Keratinocyte (primary cell): Measurements from ENCODE around the gene REXO2. TPM values are rescaled to one million over a fixed set of nuclear protein-coding genes. Genes with fewer than 3 reads are reported as not detected.

Experiments
- DNase-seq: peaks from one replicate; pipeline ENCODE4 v3.0.0-alpha.2; 2011; ENCODE audit warnings: low read depth, missing footprints, low spot score
- FAIRE-seq: peaks from 2 replicates; lab custom pipeline; 2011; peaks lifted over from hg19 to GRCh38; lab: Jason Lieb, UNC
- H2AFZ ChIP-seq: 2 replicates; pipeline ENCODE4 v1.6.0; 2012; ENCODE audit warnings: low read length, control low read depth, inconsistent platforms; ENCODE audit not compliant: control insufficient read depth
- H3K27ac ChIP-seq: 2 replicates; pipeline ENCODE4 v1.5.1; 2011; ENCODE audit warnings: low read length; ENCODE audit not compliant: control insufficient read depth, insufficient read depth
- H3K27me3 ChIP-seq: 3 replicates; pipeline ENCODE4 v1.6.0; 2011; ENCODE audit warnings: low read length; ENCODE audit not compliant: control insufficient read depth, insufficient read depth; ENCODE audit errors: extremely low read depth
- H3K36me3 ChIP-seq, 2 experiments: 2 replicates in 1 of 2; 3 replicates in 1 of 2; pipeline ENCODE4 v1.5.1; 2011; ENCODE audit warnings: low read length in 2 of 2, mild to moderate bottlenecking in 1 of 2; ENCODE audit not compliant: control insufficient read depth in 2 of 2, insufficient read depth in 2 of 2; ENCODE audit errors: extremely low read depth in 1 of 2
- H3K4me1 ChIP-seq: 3 replicates; pipeline ENCODE4 v1.5.1; 2011; ENCODE audit warnings: low read length; ENCODE audit not compliant: control insufficient read depth, insufficient read depth; ENCODE audit errors: extremely low read depth
- H3K4me2 ChIP-seq: 3 replicates; pipeline ENCODE4 v1.6.0; 2011; ENCODE audit warnings: low read depth, low read length; ENCODE audit not compliant: control insufficient read depth, insufficient read depth; ENCODE audit errors: extremely low read depth
- H3K4me3 ChIP-seq, 3 experiments: fragments of 200-600 bp in 1 of 3; sonication (generic) in 1 of 3; 2 replicates in 2 of 3; 3 replicates in 1 of 3; pipeline ENCODE4 v1.5.1; 2011 to 2016; ENCODE audit warnings: low read length in 3 of 3, mild to moderate bottlenecking in 3 of 3, control low read depth in 2 of 3, inconsistent platforms in 1 of 3, low read depth in 1 of 3, mixed read lengths in 1 of 3, mixed run types in 1 of 3, moderate library complexity in 1 of 3; ENCODE audit not compliant: control insufficient read depth in 2 of 3, insufficient read depth in 2 of 3; ENCODE audit errors: extremely low read depth in 1 of 3
- H3K79me2 ChIP-seq: 2 replicates; pipeline ENCODE4 v1.6.0; 2012; ENCODE audit warnings: low read length; ENCODE audit not compliant: control insufficient read depth, insufficient read depth
- H3K9ac ChIP-seq: 3 replicates; pipeline ENCODE4 v1.6.0; 2011; ENCODE audit warnings: low read length; ENCODE audit not compliant: control insufficient read depth, insufficient read depth; ENCODE audit errors: extremely low read depth
- H3K9me1 ChIP-seq: 3 replicates; pipeline ENCODE4 v1.6.0; 2011; ENCODE audit warnings: low read length; ENCODE audit not compliant: control insufficient read depth, insufficient read depth; ENCODE audit errors: extremely low read depth
- H3K9me3 ChIP-seq: 2 replicates; pipeline ENCODE4 v1.5.1; 2012; ENCODE audit warnings: low read depth, low read length; ENCODE audit not compliant: control insufficient read depth
- H4K20me1 ChIP-seq: 3 replicates; pipeline ENCODE4 v1.6.0; 2011; ENCODE audit warnings: low read length; ENCODE audit not compliant: control insufficient read depth, insufficient read depth; ENCODE audit errors: extremely low read depth
- EZH2 ChIP-seq: IDR thresholded peaks from one replicate; pipeline ENCODE4 v1.6.1; 2012; ENCODE audit warnings: inconsistent platforms, mild to moderate bottlenecking, low read length, moderate library complexity
- dilution Hi-C: fragments of 300-500 bp; cut with MboI; formaldehyde crosslinking; loops from one replicate; pipeline ENCODE4 v1.7.0; 2020; ENCODE audit warnings: low sequenced_read_pairs; ENCODE audit not compliant: extremely low pct_ligation_motif_present
- polyA plus RNA-seq, 5 experiments: library from polyadenylated mRNA; depleted of rRNA in 3 of 5; stranded (reverse) in 3 of 5; stranded (forward) in 1 of 5; unstranded in 1 of 5; fragments of >200 nt; gene quantifications; 1 replicate in 1 of 5; 2 replicates in 3 of 5; 3 replicates in 1 of 5; pipeline versions ENCODE4 v1.2.1 to v1.2.3, GENCODE V29; 2011 to 2012; ENCODE audit warnings: missing spikeins in 2 of 5, low read depth in 1 of 5, low replicate concordance in 1 of 5
- TF ChIP-seq, protein P1 (sequence below), 3 experiments: IDR thresholded peaks in 1 of 3; conservative IDR thresholded peaks in 1 of 3; optimal IDR thresholded peaks in 1 of 3; 2 replicates in 2 of 3; 3 replicates in 1 of 3; pipeline versions ENCODE3 to v1.5.1; 2011; ENCODE audit warnings: low read length in 3 of 3, mild to moderate bottlenecking in 3 of 3, moderate library complexity in 2 of 3, control low read depth in 1 of 3, inconsistent platforms in 1 of 3; ENCODE audit not compliant: insufficient read depth in 2 of 3; ENCODE audit errors: extremely low read depth in 1 of 3

Gene REXO2
- polyA plus RNA-seq, 1 donor (not counting 4 experiments of a cell fraction or from before 2014, with no cell fraction given), result 381 TPM

DNA sequence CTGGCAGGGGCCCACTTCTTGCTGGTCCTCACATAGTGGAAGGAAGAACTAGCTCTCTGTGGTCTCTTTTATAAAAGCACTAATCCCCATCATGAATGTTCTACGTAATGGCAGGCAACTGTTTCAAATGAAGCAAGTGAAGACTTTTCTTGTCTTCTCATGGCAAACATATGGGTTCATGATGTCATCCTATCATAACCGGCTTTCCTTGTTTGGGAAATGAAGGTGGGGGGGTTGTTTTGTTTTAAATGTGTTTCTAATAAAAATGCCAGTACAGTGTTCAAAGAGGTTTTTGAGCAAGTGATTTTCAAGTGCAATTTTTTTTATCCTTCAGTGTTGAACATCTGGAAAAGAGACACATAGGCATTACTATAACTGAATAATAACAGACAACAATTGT is 33.4 kb downstream of the REXO2 start:
- no peaks in the 10 kb centered on the region for H3K36me3 ChIP-seq
- no peaks in the 10 kb centered on the region for H3K4me1 ChIP-seq
- dilution Hi-C loops, result no loop called here
- no peak overlapping the region for H2AFZ ChIP-seq
- no peak overlapping the region for H3K27ac ChIP-seq
- no peak overlapping the region for H3K9ac ChIP-seq
- no peak for DNase-seq
- no peaks in the 10 kb centered on the region for H3K27me3 ChIP-seq
- no peaks in the 10 kb centered on the region for H3K9me3 ChIP-seq
- H3K79me2 ChIP-seq, result no peaks in the 10 kb centered on the region
- no peak overlapping the region for H3K4me2 ChIP-seq
- H4K20me1 ChIP-seq, result no peaks in the 10 kb centered on the region
- TF ChIP-seq, protein P1, sequence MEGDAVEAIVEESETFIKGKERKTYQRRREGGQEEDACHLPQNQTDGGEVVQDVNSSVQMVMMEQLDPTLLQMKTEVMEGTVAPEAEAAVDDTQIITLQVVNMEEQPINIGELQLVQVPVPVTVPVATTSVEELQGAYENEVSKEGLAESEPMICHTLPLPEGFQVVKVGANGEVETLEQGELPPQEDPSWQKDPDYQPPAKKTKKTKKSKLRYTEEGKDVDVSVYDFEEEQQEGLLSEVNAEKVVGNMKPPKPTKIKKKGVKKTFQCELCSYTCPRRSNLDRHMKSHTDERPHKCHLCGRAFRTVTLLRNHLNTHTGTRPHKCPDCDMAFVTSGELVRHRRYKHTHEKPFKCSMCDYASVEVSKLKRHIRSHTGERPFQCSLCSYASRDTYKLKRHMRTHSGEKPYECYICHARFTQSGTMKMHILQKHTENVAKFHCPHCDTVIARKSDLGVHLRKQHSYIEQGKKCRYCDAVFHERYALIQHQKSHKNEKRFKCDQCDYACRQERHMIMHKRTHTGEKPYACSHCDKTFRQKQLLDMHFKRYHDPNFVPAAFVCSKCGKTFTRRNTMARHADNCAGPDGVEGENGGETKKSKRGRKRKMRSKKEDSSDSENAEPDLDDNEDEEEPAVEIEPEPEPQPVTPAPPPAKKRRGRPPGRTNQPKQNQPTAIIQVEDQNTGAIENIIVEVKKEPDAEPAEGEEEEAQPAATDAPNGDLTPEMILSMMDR (optimal IDR thresholded peaks at IDR 0.05 in 1 of 3, IDR thresholded peaks at IDR 0.05 in 1 of 3, conservative IDR thresholded peaks at IDR 0.05 in 1 of 3; ENCODE audit: extremely low read depth in 1 of 3, insufficient read depth in 2 of 3, low read length in 3 of 3), result no peak
- TF ChIP-seq EZH2, result no peak
- no peak for FAIRE-seq
- no peak overlapping the region for H3K4me3 ChIP-seq
- H3K9me1 ChIP-seq, result no peaks in the 10 kb centered on the region

DNA sequence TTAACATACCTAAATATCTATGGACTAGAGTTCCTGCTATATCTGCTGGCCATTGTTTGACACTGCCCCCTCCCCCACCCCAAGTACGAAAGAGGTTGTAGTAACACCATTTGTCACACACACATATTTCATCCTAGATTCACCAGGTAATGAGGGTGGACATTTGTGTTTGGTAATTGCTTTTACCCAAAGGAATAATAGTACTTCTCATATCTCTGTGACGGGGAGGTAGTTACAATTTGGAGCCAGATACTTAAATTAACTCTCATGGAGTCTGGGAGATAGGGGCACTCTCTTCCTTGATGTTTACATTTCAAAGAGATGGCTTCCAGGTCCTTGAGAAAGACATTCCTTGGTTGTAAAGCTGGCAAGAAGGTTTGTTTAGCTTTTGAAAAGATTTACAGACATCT is 38.7 kb downstream of the REXO2 start:
- no peaks in the 10 kb centered on the region for H4K20me1 ChIP-seq
- H2AFZ ChIP-seq, result no peak overlapping the region
- H3K27me3 ChIP-seq, result no peaks in the 10 kb centered on the region
- H3K9me1 ChIP-seq, result no peaks in the 10 kb centered on the region
- dilution Hi-C loops, result no loop called here
- TF ChIP-seq EZH2, result no peak
- TF ChIP-seq, protein P1 (optimal IDR thresholded peaks at IDR 0.05 in 1 of 3, IDR thresholded peaks at IDR 0.05 in 1 of 3, conservative IDR thresholded peaks at IDR 0.05 in 1 of 3; ENCODE audit: extremely low read depth in 1 of 3, insufficient read depth in 2 of 3, low read length in 3 of 3), result no peak
- FAIRE-seq (no peak), DNase-seq (no peak)
- no peak overlapping the region for H3K4me3 ChIP-seq
- H3K9me3 ChIP-seq, result no peaks in the 10 kb centered on the region
- no peaks in the 10 kb centered on the region for H3K4me1 ChIP-seq
- H3K9ac ChIP-seq, result no peak overlapping the region
- no peak overlapping the region for H3K4me2 ChIP-seq
- no peaks in the 10 kb centered on the region for H3K36me3 ChIP-seq
- no peaks in the 10 kb centered on the region for H3K79me2 ChIP-seq
- H3K27ac ChIP-seq, result no peak overlapping the region
